ENCODE results near the gene CDC14A.

Gene CDC14A

GRCh38 chr1:100516857-100517256, 164.6 kb downstream of the CDC14A start:
- H3K4me3 ChIP-seq (replicated peaks; ENCODE audit: insufficient read depth, low read length): no peak overlapping the region
- no peak for TF ChIP-seq POLR2AphosphoS5 (IDR thresholded peaks at IDR 0.05; ENCODE audit: low read depth)
- no peak for TF ChIP-seq GABPA (IDR thresholded peaks at IDR 0.05; ENCODE audit: low read depth)
- TF ChIP-seq SPI1 (IDR thresholded peaks at IDR 0.05; ENCODE audit: borderline replicate concordance, low read depth): no peak
- TF ChIP-seq REST (IDR thresholded peaks at IDR 0.05; ENCODE audit: insufficient replicate concordance, low read depth): no peak
- TF ChIP-seq CTCF (IDR thresholded peaks at IDR 0.05; ENCODE audit: insufficient read depth, low read length): no peak
- peak; percentile 57 to 89 for DNase-seq (ENCODE audit: low read depth in 1 of 2, low spot score in 1 of 2)
- H3K27me3 ChIP-seq (ENCODE audit: insufficient read depth, poor library complexity, severe bottlenecking): no peaks in the 10 kb centered on the region
- peak overlapping the region; percentile 60 for H3K27ac ChIP-seq (replicated peaks)

GRCh38 chr1:100517515-100517914, 165.2 kb downstream of the CDC14A start:
- no peak for DNase-seq (ENCODE audit: low read depth in 1 of 2, low spot score in 1 of 2)
- TF ChIP-seq SPI1 (IDR thresholded peaks at IDR 0.05; ENCODE audit: borderline replicate concordance, low read depth) (no peak), REST (IDR thresholded peaks at IDR 0.05; ENCODE audit: insufficient replicate concordance, low read depth) (no peak), POLR2AphosphoS5 (IDR thresholded peaks at IDR 0.05; ENCODE audit: low read depth) (no peak), CTCF (IDR thresholded peaks at IDR 0.05; ENCODE audit: insufficient read depth, low read length) (no peak), GABPA (IDR thresholded peaks at IDR 0.05; ENCODE audit: low read depth) (no peak)

GRCh38 chr1:100518023-100518422, 165.7 kb downstream of the CDC14A start:
- no peak for DNase-seq (ENCODE audit: low read depth in 1 of 2, low spot score in 1 of 2)
- no peak overlapping the region for H3K27ac ChIP-seq (replicated peaks)
- H3K27me3 ChIP-seq (ENCODE audit: insufficient read depth, poor library complexity, severe bottlenecking): no peaks in the 10 kb centered on the region
- TF ChIP-seq GABPA (IDR thresholded peaks at IDR 0.05; ENCODE audit: low read depth) (no peak), POLR2AphosphoS5 (IDR thresholded peaks at IDR 0.05; ENCODE audit: low read depth) (no peak), CTCF (IDR thresholded peaks at IDR 0.05; ENCODE audit: insufficient read depth, low read length) (no peak), SPI1 (IDR thresholded peaks at IDR 0.05; ENCODE audit: borderline replicate concordance, low read depth) (no peak), REST (IDR thresholded peaks at IDR 0.05; ENCODE audit: insufficient replicate concordance, low read depth) (no peak)
- H3K4me3 ChIP-seq (replicated peaks; ENCODE audit: insufficient read depth, low read length): no peak overlapping the region

More at GRCh38 chr1:100517515-100517914, 165.2 kb downstream of the CDC14A start:
- Histone ChIP-seq H3K27me3 (ENCODE audit: insufficient read depth, poor library complexity, severe bottlenecking) (no peaks in the 10 kb centered on the region), H3K27ac (replicated peaks) (peak overlapping the region; percentile 60; the same call in 1 of the 2 replicates), H3K4me3 (replicated peaks; ENCODE audit: insufficient read depth, low read length) (no peak overlapping the region)
